Measurements from ENCODE around the gene NEAT1.

NEAT1 gene

GRCh38 chr11:65426839-65427690 lies 4.5 kb downstream of the NEAT1 start:
- TF ChIP-seq CTCF (conservative IDR thresholded peaks at IDR 0.05) = no peak
- peak overlapping the region; percentile 100 for H3K27ac ChIP-seq

- H3K27ac ChIP-seq = peak overlapping the region; percentile 100
- TF ChIP-seq CTCF (conservative IDR thresholded peaks at IDR 0.05) = no peak
Observed at GRCh38 chr11:65427691-65428577, 5.3 kb downstream of the NEAT1 start.

GRCh38 chr11:65428578-65429067 lies 6.0 kb downstream of the NEAT1 start:
- no peak for TF ChIP-seq CTCF (conservative IDR thresholded peaks at IDR 0.05)
- H3K27ac ChIP-seq = peak overlapping the region; percentile 100

- no peak for TF ChIP-seq CTCF (conservative IDR thresholded peaks at IDR 0.05)
- H3K27ac ChIP-seq = peak overlapping the region; percentile 100
Observed at GRCh38 chr11:65429068-65429681, 6.6 kb downstream of the NEAT1 start.

GRCh38 chr11:65429724-65430405 lies 7.3 kb downstream of the NEAT1 start:
- no peak for TF ChIP-seq CTCF (conservative IDR thresholded peaks at IDR 0.05)
- H3K27ac ChIP-seq = peak overlapping the region; percentile 100

- TF ChIP-seq CTCF (conservative IDR thresholded peaks at IDR 0.05) = no peak
- peak overlapping the region; percentile 100 for H3K27ac ChIP-seq
Observed at GRCh38 chr11:65430406-65431217, 8.0 kb downstream of the NEAT1 start.
